Measurements from ENCODE around the gene UBE2V1. TPM values are rescaled to one million over a fixed set of nuclear protein-coding genes. Genes with fewer than 3 reads are reported as not detected.
"Not testable (repeated sequence)": the region's sequence is repeated elsewhere in the genome, so short reads cannot be mapped to it uniquely, and the experiment has no call there.

The UBE2V1 gene
- total RNA-seq, 2 donors from 2014 or later = 70.8 to 106 TPM

GRCh38 chr20:50101887-50102286 is 11.1 kb downstream of the UBE2V1 start:
- DNase-seq = no peak
- peak; percentile 26 for ATAC-seq
- intact Hi-C loops (cut with DNase I, micrococcal nuclease) = no loop called here

DNA sequence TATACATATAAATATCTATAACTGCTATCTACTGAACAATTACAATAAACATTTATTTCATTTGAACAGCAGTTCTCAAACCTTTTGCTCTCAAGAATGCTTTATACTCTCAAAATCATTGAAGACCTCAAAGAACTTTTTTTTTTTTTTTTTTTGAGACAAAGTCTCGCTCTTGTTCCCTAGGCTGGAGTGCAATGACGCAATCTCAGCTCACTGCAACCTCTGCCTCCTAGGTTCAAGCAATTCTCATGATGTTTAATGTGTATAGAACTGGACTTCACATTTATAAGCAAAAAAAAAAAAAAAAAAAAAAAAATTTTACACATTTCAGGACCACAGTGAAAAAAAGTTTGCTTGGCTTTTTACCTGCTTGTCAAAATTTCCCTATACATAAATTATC is 11.7 kb downstream of the UBE2V1 start:
- intact Hi-C loops (cut with DNase I, micrococcal nuclease) = no loop called here
- ATAC-seq = no peak
- DNase-seq = no peak

- intact Hi-C loops (cut with DNase I, micrococcal nuclease) = no loop called here
- DNase-seq = no peak
- no peak for ATAC-seq
Measured at GRCh38 chr20:50100552-50100951, 12.4 kb downstream of the UBE2V1 start.

- ATAC-seq = no peak
- DNase-seq = no peak
- intact Hi-C loops (cut with DNase I, micrococcal nuclease) = no loop called here
Measured at GRCh38 chr20:50099565-50099991, 13.4 kb downstream of the UBE2V1 start.

GRCh38 chr20:50099113-50099512 is 13.8 kb downstream of the UBE2V1 start:
- ATAC-seq (peak; percentile 20), DNase-seq (no peak)
- intact Hi-C loops (cut with DNase I, micrococcal nuclease) = no loop called here

DNA sequence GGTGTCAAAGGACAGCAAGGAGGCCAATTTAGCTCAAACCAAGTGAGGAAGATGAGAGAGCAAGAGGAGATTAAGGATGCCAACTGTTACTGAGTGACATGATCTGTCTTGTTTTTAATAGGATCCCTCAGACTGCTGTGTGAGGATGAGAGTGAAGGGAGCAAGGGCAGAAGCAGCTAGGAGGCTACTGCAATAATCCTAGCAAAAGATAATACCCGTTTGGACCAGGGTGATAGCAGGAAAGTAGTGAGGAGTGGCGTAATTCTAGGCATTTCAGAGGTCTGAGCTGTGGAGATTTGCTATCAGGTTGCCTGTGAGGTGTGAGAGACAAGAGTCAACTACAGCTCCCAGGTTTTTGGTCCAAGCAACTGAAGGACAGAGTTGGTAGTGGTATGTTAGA is 14.7 kb downstream of the UBE2V1 start:
- DNase-seq = no peak
- intact Hi-C loops (cut with DNase I, micrococcal nuclease) = no loop called here
- ATAC-seq = no peak

- intact Hi-C loops (cut with DNase I, micrococcal nuclease) = no loop called here
- no peak for ATAC-seq
- no peak for DNase-seq
Measured at GRCh38 chr20:50097843-50098242, 15.1 kb downstream of the UBE2V1 start.

DNA sequence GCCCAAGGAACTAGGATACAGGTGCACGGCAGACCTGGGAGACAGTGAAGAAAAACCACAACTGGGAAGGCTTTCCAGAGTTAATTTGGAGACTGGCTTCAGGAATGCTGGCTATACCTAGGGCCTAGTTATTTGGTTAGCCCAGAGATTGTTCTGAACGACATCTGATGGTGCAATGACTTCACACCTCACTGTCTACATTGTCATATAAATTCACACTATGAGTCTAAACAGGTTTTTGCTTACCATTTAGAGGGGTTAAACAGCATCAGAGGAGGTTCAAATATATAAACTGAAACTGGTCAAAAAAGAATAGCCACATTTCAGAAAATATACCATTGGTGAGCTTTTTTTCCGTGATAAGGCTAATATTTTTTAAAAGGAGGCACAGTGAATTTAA is 16.7 kb downstream of the UBE2V1 start:
- ATAC-seq (no peak), DNase-seq (no peak)
- intact Hi-C loops (cut with DNase I, micrococcal nuclease) = no loop called here

- peak; percentile 71 for ATAC-seq
- no peak for DNase-seq
- intact Hi-C loops (cut with DNase I, micrococcal nuclease) = no loop called here
Measured at GRCh38 chr20:50095476-50096078, 17.4 kb downstream of the UBE2V1 start.

DNA sequence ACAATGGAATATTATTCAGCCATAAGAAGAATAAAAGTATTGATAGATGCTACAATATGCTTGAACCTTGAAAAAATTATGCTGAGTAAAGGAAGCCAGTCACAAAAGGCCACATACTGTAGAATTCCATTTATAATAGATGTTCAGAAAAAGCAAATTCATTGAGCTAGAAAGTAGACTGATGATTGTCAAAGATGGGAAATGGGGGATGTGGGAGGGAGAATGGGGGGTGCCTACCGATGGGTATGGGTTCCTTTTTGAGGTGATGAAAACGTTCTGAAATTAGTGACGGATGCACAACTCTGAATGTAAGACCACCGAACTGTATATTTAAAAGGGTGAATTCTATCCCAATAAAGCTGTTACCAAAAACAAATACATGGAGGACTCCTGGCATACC is 18.4 kb downstream of the UBE2V1 start:
- ATAC-seq = no peak

GRCh38 chr20:50093240-50093639 is 19.7 kb downstream of the UBE2V1 start:
- intact Hi-C loops (cut with DNase I, micrococcal nuclease) = no loop called here
- DNase-seq (no peak), ATAC-seq (no peak)

More for the DNA sequence above, 18.4 kb downstream of the UBE2V1 start:
- intact Hi-C loops (cut with DNase I, micrococcal nuclease) = no loop called here
- DNase-seq = no peak

DNA sequence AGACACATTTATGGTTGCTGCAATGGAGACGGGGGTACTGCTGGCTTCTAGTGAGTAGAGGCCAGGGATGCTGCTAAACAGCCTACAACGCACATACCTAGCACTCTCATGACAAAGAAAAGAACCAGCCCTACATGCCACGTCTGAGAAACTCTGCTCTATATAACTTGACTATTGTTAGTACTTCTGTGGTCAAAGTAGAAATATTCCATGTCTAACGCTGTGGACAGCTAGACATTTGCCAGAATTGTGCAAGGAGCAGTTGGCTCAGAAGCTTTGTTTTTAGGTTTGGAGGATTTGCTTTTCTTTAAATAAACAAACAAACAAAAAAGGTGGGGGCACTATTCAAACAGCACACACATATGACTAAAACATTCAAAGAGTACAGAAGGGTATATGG is 20.5 kb downstream of the UBE2V1 start:
- DNase-seq (no peak), ATAC-seq (peak; percentile 16)
- intact Hi-C loops (cut with DNase I, micrococcal nuclease) = no loop called here

- no peak for ATAC-seq
- DNase-seq = no peak
- intact Hi-C loops (cut with DNase I, micrococcal nuclease) = loop anchor here in 1 of 2 donors (5.0 kb wide), 1 partner anchor 112 kb away; no protein-coding TSS in a partner anchor
Measured at GRCh38 chr20:50089787-50090177, 23.2 kb downstream of the UBE2V1 start.

DNA sequence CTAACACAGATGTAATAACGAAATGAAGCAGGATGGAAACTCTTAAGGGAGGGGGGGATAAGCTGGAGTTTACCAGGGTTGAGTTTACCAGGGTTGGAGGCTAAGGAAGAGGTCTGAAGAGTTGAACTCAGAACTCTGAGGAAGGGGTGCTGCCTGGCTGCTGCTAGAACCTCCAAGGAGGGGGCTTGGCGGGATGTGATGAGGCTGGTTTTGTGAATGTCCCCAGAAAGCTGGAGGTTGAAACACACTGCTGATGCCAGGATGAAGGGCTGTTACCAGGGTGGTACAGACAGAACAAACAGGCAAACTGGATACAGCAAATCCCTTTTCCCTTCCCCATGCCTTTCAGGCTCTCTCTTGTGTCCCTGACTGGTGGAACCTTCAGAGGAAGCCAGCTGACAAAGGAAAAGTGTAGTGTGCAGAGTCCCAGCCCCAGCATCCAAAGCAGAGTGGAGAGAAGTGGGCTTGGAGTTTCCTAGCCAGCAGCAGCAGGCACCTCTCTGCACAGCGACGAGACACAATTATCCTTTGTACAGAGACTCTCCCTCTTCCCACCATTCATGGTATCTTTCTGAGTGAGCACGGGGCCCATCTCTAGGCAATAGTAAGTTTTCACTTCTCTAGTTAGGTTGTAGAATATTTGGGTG is 23.7 kb downstream of the UBE2V1 start:
- intact Hi-C loops (cut with DNase I, micrococcal nuclease) = loop anchor here in 1 of 2 donors (5.0 kb wide), 1 partner anchor 112 kb away; no protein-coding TSS in a partner anchor
- ATAC-seq (no peak), DNase-seq (no peak)

GRCh38 chr20:50088022-50088421 is 24.9 kb downstream of the UBE2V1 start:
- no peak for DNase-seq
- no peak for ATAC-seq
- intact Hi-C loops (cut with DNase I, micrococcal nuclease) = loop anchor here in 1 of 2 donors (5.0 kb wide), 1 partner anchor 111 kb away; no protein-coding TSS in a partner anchor

DNA sequence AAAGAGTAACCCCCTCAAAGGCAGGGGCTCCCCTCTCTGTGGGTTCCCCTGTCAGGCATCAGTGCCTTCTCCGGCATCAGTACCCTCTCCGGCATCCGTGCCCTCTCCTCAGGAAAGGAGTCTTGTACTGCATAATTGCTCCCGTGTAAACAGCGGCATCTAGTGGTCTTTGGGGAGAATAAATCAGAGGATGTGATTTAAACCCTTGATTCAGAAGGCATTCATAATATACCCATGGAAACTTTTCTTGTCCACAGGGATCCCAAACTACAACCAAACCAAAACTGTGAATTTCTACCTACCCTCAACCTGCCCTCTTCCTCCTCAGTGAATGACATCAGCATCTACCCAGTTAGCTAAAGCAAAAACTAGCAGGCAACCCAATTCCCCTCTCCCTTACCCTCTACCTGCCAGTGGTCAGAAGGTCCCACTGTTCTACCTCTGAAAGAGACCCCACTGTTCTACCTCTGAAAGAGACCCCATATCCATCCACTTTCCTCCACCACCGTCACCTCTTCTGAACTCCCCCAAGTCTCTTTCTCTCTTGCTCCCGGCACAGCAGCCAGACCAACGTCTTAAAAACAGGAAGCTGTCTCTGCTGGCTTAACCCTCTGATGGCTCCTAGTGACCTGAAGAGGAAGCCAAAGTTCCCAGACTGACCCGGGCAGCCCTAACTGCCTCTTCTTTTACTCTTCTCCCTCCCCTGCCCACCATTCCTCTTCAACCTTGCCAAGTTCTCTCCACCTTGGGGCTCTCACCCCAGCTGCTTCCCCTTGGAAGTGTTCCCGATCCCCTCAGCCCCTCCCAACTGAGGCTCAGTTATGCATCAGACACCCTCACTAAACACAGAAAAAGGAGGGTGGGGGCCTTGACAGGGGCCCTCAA is 27.2 kb downstream of the UBE2V1 start:
- DNase-seq = no peak
- ATAC-seq = peak; percentile 76
- intact Hi-C loops (cut with DNase I, micrococcal nuclease) = loop anchor here in 1 of 2 donors (5.0 kb wide), 1 partner anchor 108 kb away; no protein-coding TSS in a partner anchor

DNA sequence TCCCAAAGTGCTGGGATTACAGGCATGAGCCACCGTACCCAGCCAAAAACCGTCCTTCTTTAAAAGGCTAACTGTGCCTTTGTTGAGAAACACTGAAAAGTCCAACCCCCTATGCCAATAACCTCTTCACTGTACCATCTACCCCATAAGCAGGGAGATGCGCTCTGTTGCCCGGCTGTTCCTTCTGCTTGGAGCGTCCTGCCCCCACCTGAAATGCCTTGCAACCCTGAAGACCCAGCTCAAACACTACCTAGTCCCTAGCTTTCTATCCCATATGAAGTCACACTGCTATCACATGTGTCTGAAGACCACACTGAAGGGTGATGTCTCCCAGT is 27.8 kb downstream of the UBE2V1 start:
- intact Hi-C loops (cut with DNase I, micrococcal nuclease) = loop anchor here in 1 of 2 donors (5.0 kb wide), 1 partner anchor 108 kb away; no protein-coding TSS in a partner anchor
- DNase-seq (no peak), ATAC-seq (no peak)

DNA sequence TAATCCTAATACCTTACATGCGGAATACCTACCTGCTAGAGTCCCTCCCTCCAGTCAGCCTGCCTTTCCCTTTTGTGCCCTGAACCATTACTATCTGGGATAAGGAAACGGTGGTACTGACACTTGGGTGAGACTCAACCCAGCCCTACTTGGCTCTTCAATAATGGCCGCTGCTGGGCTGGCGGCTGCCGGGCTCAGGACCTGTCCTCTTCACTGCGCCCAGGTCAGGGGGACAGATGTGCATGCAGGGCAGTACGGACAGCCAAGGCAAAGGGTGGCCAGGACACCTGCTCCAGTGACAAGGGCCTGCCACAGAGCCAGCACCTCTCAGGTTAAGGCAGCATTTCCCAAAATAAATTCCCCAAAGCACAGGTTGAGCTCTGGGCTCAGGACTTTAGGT is 29.9 kb downstream of the UBE2V1 start:
- intact Hi-C loops (cut with DNase I, micrococcal nuclease) = no loop called here
- DNase-seq = no peak
- ATAC-seq = no peak

GRCh38 chr20:50082056-50082455 is 30.9 kb downstream of the UBE2V1 start:
- intact Hi-C loops (cut with DNase I, micrococcal nuclease); ATAC-seq; DNase-seq: not testable (repeated sequence)

All from left colon (tissue), 2 donors.